HFF-Myc (cell line): Measurements from ENCODE around the gene U2SURP.
"Not testable (repeated sequence)": the region's sequence is repeated elsewhere in the genome, so short reads cannot be mapped to it uniquely, and the experiment has no call there.

Source experiments
- DNase-seq: peaks from one replicate; pipeline ENCODE4 v3.0.0-alpha.2; 2011; ENCODE audit warnings: low read depth; ENCODE audit errors: extremely low read depth
- H3K4me3 ChIP-seq: replicated peaks from 2 replicates; pipeline ENCODE4 v1.5.1; 2011; ENCODE audit warnings: low read depth, mild to moderate bottlenecking, control low read depth, low read length
- TF ChIP-seq, protein P1 (sequence below): IDR thresholded peaks from 2 replicates; pipeline ENCODE4 v1.5.1; 2012; ENCODE audit warnings: mild to moderate bottlenecking, low read depth, low read length, control low read depth; ENCODE audit errors: missing control alignments

U2SURP gene

GRCh38 chr3:143067201-143067600 lies 65.8 kb downstream of the U2SURP start:
- TF ChIP-seq, protein P1, sequence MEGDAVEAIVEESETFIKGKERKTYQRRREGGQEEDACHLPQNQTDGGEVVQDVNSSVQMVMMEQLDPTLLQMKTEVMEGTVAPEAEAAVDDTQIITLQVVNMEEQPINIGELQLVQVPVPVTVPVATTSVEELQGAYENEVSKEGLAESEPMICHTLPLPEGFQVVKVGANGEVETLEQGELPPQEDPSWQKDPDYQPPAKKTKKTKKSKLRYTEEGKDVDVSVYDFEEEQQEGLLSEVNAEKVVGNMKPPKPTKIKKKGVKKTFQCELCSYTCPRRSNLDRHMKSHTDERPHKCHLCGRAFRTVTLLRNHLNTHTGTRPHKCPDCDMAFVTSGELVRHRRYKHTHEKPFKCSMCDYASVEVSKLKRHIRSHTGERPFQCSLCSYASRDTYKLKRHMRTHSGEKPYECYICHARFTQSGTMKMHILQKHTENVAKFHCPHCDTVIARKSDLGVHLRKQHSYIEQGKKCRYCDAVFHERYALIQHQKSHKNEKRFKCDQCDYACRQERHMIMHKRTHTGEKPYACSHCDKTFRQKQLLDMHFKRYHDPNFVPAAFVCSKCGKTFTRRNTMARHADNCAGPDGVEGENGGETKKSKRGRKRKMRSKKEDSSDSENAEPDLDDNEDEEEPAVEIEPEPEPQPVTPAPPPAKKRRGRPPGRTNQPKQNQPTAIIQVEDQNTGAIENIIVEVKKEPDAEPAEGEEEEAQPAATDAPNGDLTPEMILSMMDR: no peak
- no peak for DNase-seq
- H3K4me3 ChIP-seq: no peak overlapping the region

GRCh38 chr3:143068059-143068458 lies 66.7 kb downstream of the U2SURP start:
- TF ChIP-seq, protein P1: no peak
- H3K4me3 ChIP-seq: no peak overlapping the region
- no peak for DNase-seq

DNA sequence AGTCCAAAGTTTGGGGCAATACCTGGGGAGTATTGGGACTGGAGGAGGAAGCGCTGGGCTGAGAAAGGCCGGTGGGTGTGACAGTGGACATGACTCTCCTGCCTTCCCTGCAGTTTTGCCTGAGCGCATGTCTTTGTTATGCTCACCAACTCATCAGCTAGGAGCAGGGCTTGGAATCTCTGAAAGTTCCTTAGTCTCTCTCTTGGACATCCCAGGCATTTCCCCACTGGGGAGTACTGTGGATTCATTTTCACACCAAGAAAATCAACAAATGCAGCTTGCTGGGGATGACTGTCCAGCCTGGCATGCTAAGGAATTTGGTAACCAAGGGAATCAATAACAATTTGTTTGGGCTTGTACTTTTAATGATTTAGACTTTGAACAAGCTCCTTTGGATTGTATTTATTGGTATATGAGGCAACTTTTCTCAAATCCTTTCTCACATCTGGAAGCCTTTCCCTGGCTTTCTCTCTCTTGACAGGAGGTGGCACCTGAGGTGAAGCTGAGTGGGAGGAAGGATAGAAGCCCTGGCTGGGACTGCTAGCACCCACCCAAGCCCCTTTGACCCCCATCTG lies 69.7 kb downstream of the U2SURP start:
- H3K4me3 ChIP-seq: no peak overlapping the region
- TF ChIP-seq, protein P1: no peak
- peak; percentile 26 for DNase-seq

GRCh38 chr3:143071776-143072175 lies 70.4 kb downstream of the U2SURP start:
- DNase-seq: no peak
- TF ChIP-seq, protein P1: no peak

DNA sequence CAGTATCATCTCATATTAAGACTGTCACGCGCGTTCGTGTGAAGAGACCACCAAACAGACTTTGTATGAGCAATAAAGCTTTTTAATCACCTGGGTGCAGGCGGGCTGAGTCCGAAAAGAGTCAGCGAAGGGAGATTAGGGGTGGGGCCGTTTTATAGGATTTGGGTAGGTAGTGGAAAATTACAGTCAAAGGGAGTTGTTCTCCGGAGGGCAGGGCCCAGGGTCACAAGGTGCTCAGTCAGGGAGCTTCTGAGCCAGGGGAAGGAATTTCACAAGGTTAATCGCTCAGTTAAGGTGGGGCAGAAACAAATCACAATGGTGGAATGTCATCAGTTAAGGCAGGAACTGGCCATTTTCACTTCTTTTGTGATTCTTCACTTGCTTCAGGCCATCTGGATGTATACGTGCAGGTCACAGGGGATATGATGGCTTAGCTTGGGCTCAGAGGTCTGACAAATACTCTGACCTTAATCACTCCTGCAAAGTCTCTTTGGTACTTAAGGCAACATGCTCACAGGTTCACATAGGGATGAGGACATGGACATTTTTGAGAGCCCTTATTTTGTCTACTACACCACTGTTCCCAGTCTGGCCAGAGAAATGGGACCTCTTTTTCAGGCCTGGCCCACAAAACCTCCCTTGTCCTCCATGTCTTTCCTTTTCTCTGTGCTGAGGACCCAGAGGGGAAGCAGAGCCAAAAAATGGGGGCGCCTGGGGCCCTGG lies 71.1 kb downstream of the U2SURP start:
- H3K4me3 ChIP-seq: not testable (repeated sequence)

More at GRCh38 chr3:143071776-143072175, 70.4 kb downstream of the U2SURP start:
- H3K4me3 ChIP-seq: no peak overlapping the region

GRCh38 chr3:143073541-143073940 lies 72.2 kb downstream of the U2SURP start:
- DNase-seq: not testable (repeated sequence)

More for the DNA sequence above, 71.1 kb downstream of the U2SURP start:
- not testable (repeated sequence) for DNase-seq

GRCh38 chr3:143073983-143074382 lies 72.6 kb downstream of the U2SURP start:
- not testable (repeated sequence) for DNase-seq, H3K4me3 ChIP-seq

More at GRCh38 chr3:143073541-143073940, 72.2 kb downstream of the U2SURP start:
- H3K4me3 ChIP-seq: not testable (repeated sequence)

- H3K4me3 ChIP-seq: no peak overlapping the region
- no peak for DNase-seq
- TF ChIP-seq, protein P1: no peak
Observed at GRCh38 chr3:143078883-143079282, 77.5 kb downstream of the U2SURP start.
